SK-N-SH (cell line): ENCODE results near the gene DLG2. TPM values are rescaled to one million over a fixed set of nuclear protein-coding genes. Genes with fewer than 3 reads are reported as not detected.

ENCODE experiments used
- CTCF ChIA-PET: fragments of 300-600, 350-600 bp; formaldehyde crosslinking; extraction: SDS; loops from one replicate; lab custom pipeline; 2021; lab: Yijun Ruan, JAX
- POLR2A ChIA-PET: fragments of 350-600 bp; sonication (Branson Sonifier 250); formaldehyde crosslinking; extraction: SDS; loops from one replicate; lab custom pipeline; 2020; ENCODE audit warnings: antibody characterized with exemption, inconsistent platforms; lab: Yijun Ruan, JAX
- DNase-seq: peaks from one replicate; pipeline ENCODE4 v3.0.0; 2012
- H2AFZ ChIP-seq: fragments of 200-600 bp; sonication (generic); 2 replicates; pipeline ENCODE4 v1.8.1; 2016; ENCODE audit warnings: antibody characterized with exemption, mild to moderate bottlenecking, low read depth
- H3F3A ChIP-seq: fragments of 200-600 bp; sonication (generic); replicated peaks from 2 replicates; pipeline ENCODE3; 2016; ENCODE audit warnings: antibody characterized with exemption, mild to moderate bottlenecking; ENCODE audit not compliant: insufficient read depth
- H3K27ac ChIP-seq, 2 experiments: fragments of 200-500 bp in 1 of 2; fragments of 200-600 bp in 1 of 2; sonication (Bioruptor generic) in 1 of 2; sonication (generic), shearing (Covaris generic) in 1 of 2; 2 replicates each; pipeline versions ENCODE4 v1.5.1 to v1.6.1; 2014 to 2016; ENCODE audit warnings: low read depth in 2 of 2, inconsistent platforms in 1 of 2, low read length in 1 of 2, mild to moderate bottlenecking in 1 of 2, mixed read lengths in 1 of 2
- H3K27me3 ChIP-seq: fragments of 200-600 bp; sonication (generic), shearing (Covaris generic); 2 replicates; pipeline ENCODE4 v1.6.1; 2016; ENCODE audit warnings: mixed run types; ENCODE audit not compliant: insufficient read depth
- H3K36me3 ChIP-seq, 2 experiments: fragments of 200-500 bp in 1 of 2; fragments of 200-600 bp in 1 of 2; sonication (Bioruptor generic) in 1 of 2; sonication (generic) in 1 of 2; replicated peaks in 1 of 2; 2 replicates each; pipeline versions ENCODE3 to v1.5.1; 2014 to 2016; ENCODE audit warnings: low read length in 1 of 2, mild to moderate bottlenecking in 1 of 2; ENCODE audit not compliant: insufficient read depth in 2 of 2, control insufficient read depth in 1 of 2
- H3K4me1 ChIP-seq, 2 experiments: fragments of 200-500 bp in 1 of 2; fragments of 200-600 bp in 1 of 2; sonication (Bioruptor generic) in 1 of 2; sonication (generic), shearing (Covaris generic) in 1 of 2; 2 replicates each; pipeline versions ENCODE4 v1.5.1 to v1.6.1; 2014 to 2016; ENCODE audit warnings: low read depth in 1 of 2, low read length in 1 of 2, mixed run types in 1 of 2; ENCODE audit not compliant: insufficient read depth in 2 of 2, control insufficient read depth in 1 of 2
- H3K4me2 ChIP-seq: fragments of 200-600 bp; sonication (generic), shearing (Covaris generic); 2 replicates; pipeline ENCODE4 v1.6.1; 2017; ENCODE audit warnings: mixed run types
- H3K4me3 ChIP-seq, 2 experiments: fragments of 200-500 bp in 1 of 2; fragments of 200-600 bp in 1 of 2; sonication (Bioruptor generic) in 1 of 2; sonication (generic), shearing (Covaris generic) in 1 of 2; 2 replicates each; pipeline versions ENCODE4 v1.5.1 to v1.8.1; 2014 to 2016; ENCODE audit warnings: low read depth in 2 of 2, inconsistent platforms in 1 of 2, low read length in 1 of 2, mild to moderate bottlenecking in 1 of 2, mixed read lengths in 1 of 2, moderate library complexity in 1 of 2
- H3K79me2 ChIP-seq: fragments of 200-600 bp; sonication (generic); 2 replicates; pipeline ENCODE4 v1.8.1; 2017; ENCODE audit warnings: mild to moderate bottlenecking; ENCODE audit not compliant: insufficient read depth
- H3K9ac ChIP-seq: fragments of 200-600 bp; sonication (generic); 2 replicates; pipeline ENCODE4 v1.6.1; 2017; ENCODE audit warnings: mixed run types
- H3K9me2 ChIP-seq: fragments of 200-600 bp; sonication (generic); 2 replicates; pipeline ENCODE4 v1.6.1; 2017; ENCODE audit warnings: mixed run types
- H3K9me3 ChIP-seq: fragments of 200-600 bp; sonication (generic); 2 replicates; pipeline ENCODE4 v1.6.1; 2017; ENCODE audit warnings: mixed run types, mild to moderate bottlenecking, moderate library complexity
- H4K20me1 ChIP-seq: fragments of 200-600 bp; sonication (generic); 2 replicates; pipeline ENCODE4 v1.6.1; 2017; ENCODE audit warnings: mild to moderate bottlenecking, mixed run types; ENCODE audit not compliant: insufficient read depth
- CTCF ChIP-seq: fragments of 200-600 bp; sonication (generic); IDR thresholded peaks from 2 replicates; pipeline ENCODE4 v1.6.1; 2017; ENCODE audit warnings: antibody characterized with exemption, mild to moderate bottlenecking, moderate library complexity
- EP300 ChIP-seq, 2 experiments: IDR thresholded peaks; 2 replicates each; pipeline versions ENCODE4 v1.4.0 to v1.6.1; 2012; ENCODE audit warnings: borderline replicate concordance in 1 of 2, low read depth in 1 of 2, low read length in 1 of 2
- FOXJ3 ChIP-seq: sonication (generic); formaldehyde crosslinking; IDR thresholded peaks from 2 replicates; pipeline ENCODE4 v1.5.1; 2020; ENCODE audit warnings: mild to moderate bottlenecking, missing genetic modification reagents
- IRF3 ChIP-seq: fragments of 150-350 bp; IDR thresholded peaks from 2 replicates; pipeline ENCODE4 v1.6.1; 2016; ENCODE audit warnings: mild to moderate bottlenecking, low read depth, low read length
- JUND ChIP-seq: IDR thresholded peaks from 2 replicates; pipeline ENCODE4 v1.4.0; 2012
- MEF2A ChIP-seq: IDR thresholded peaks from 2 replicates; pipeline ENCODE4 v1.4.0; 2012; ENCODE audit warnings: low read depth, borderline replicate concordance
- MXI1 ChIP-seq: IDR thresholded peaks from 2 replicates; pipeline ENCODE4 v1.6.1; 2012; ENCODE audit warnings: mild to moderate bottlenecking, low read depth, low read length, improper control_type of control experiment
- NRF1 ChIP-seq: IDR thresholded peaks from 2 replicates; pipeline ENCODE4 v1.6.1; 2012; ENCODE audit warnings: low read depth, mild to moderate bottlenecking, low read length
- PBX3 ChIP-seq: IDR thresholded peaks from 2 replicates; pipeline ENCODE4; 2012
- POLR2AphosphoS5 ChIP-seq: IDR thresholded peaks from 2 replicates; pipeline ENCODE4 v1.6.1; 2012; ENCODE audit warnings: low read depth, low read length
- RAD21 ChIP-seq: IDR thresholded peaks from 2 replicates; pipeline ENCODE4 v1.6.1; 2012; ENCODE audit warnings: mild to moderate bottlenecking, low read length
- RCOR1 ChIP-seq: fragments of 150-350 bp; IDR thresholded peaks from 2 replicates; pipeline ENCODE4 v1.6.1; 2017; ENCODE audit warnings: antibody characterized with exemption, low read length
- REST ChIP-seq: IDR thresholded peaks from 2 replicates; pipeline ENCODE4 v1.6.1; 2012; ENCODE audit warnings: mild to moderate bottlenecking, low read depth, low read length, moderate library complexity
- RXRA ChIP-seq: IDR thresholded peaks from 2 replicates; pipeline ENCODE4 v1.4.0; 2012; ENCODE audit warnings: low read depth, mild to moderate bottlenecking, borderline replicate concordance
- SIN3A ChIP-seq: IDR thresholded peaks from 2 replicates; pipeline ENCODE4 v1.6.1; 2012; ENCODE audit warnings: low read depth, mild to moderate bottlenecking, low read length, moderate library complexity, borderline replicate concordance
- TAF1 ChIP-seq: IDR thresholded peaks from 2 replicates; pipeline ENCODE4 v1.6.1; 2012; ENCODE audit warnings: low read depth, mild to moderate bottlenecking, low read length, moderate library complexity, borderline replicate concordance
- USF1 ChIP-seq: IDR thresholded peaks from 2 replicates; pipeline ENCODE4 v1.4.0; 2012; ENCODE audit warnings: low read depth, borderline replicate concordance
- USF2 ChIP-seq: fragments of 150-350 bp; IDR thresholded peaks from 2 replicates; pipeline ENCODE4 v1.6.1; 2017; ENCODE audit warnings: antibody characterized with exemption, low read length, low read depth, borderline replicate concordance
- YY1 ChIP-seq: IDR thresholded peaks from 2 replicates; pipeline ENCODE4 v1.4.0; 2012; ENCODE audit warnings: low read depth, mild to moderate bottlenecking
- ZBTB33 ChIP-seq: IDR thresholded peaks from 2 replicates; pipeline ENCODE4 v1.4.0; 2012; ENCODE audit warnings: low read depth, borderline replicate concordance
- WGBS: methylation state at CpG from one replicate; pipeline ENCODE4 v1.1.6; 2017; ENCODE audit warnings: low lambda C conversion rate; 5-methylcytosine and 5-hydroxymethylcytosine counted together
- polyA plus RNA-seq, 3 experiments: library from polyadenylated mRNA; depleted of rRNA; stranded (reverse); fragments of >200 nt; gene quantifications; 2 replicates each; pipeline ENCODE4 v1.2.3, GENCODE V29; 2012

The DLG2 gene
- polyA plus RNA-seq, 1 of the 3 experiments (the other 2 are of a cell fraction): 0.21 TPM

- CTCF ChIA-PET: no interaction called here
- no peaks in the 10 kb centered on the region for H3K36me3 ChIP-seq
Measured at GRCh38 chr11:83483808-83484207, 2143.3 kb downstream of the DLG2 start.

More at GRCh38 chr11:83483808-83484207, 2143.3 kb downstream of the DLG2 start:
- H3K9me3 ChIP-seq: no peaks in the 10 kb centered on the region
- DNase-seq: no peak
- no peaks in the 10 kb centered on the region for H3K9me2 ChIP-seq
- no peak overlapping the region for H3K4me3 ChIP-seq
- no peak overlapping the region for H3K9ac ChIP-seq
- 36% methylated on average over 6 of the region's 6 CpGs for WGBS
- POLR2A ChIA-PET: no interaction called here
- no peaks in the 10 kb centered on the region for H3F3A ChIP-seq
- no peak overlapping the region for H2AFZ ChIP-seq
- H3K27me3 ChIP-seq: no peaks in the 10 kb centered on the region
- no peaks in the 10 kb centered on the region for H3K79me2 ChIP-seq
- H4K20me1 ChIP-seq: no peaks in the 10 kb centered on the region
- no peak overlapping the region for H3K4me2 ChIP-seq
- peaks cover 0 to 12% of the 10 kb centered on the region in 2 experiments; a peak in 2 of 4 replicates for H3K4me1 ChIP-seq
- TF ChIP-seq JUND (no peak), RAD21 (no peak), MEF2A (no peak), TAF1 (no peak), YY1 (no peak), MXI1 (no peak), REST (no peak), USF2 (no peak), FOXJ3 (no peak), IRF3 (no peak), NRF1 (no peak), CTCF (no peak), SIN3A (no peak), PBX3 (no peak), RCOR1 (no peak), RXRA (no peak), USF1 (no peak), EP300 (IDR thresholded peaks at IDR 0.05; ENCODE audit: borderline replicate concordance in 1 of 2, low read depth in 1 of 2, low read length in 1 of 2) (no peak), ZBTB33 (no peak), POLR2AphosphoS5 (no peak)
- no peak overlapping the region for H3K27ac ChIP-seq
